Activated naive CD8-positive, alpha-beta T cell treated with anti-CD3 and anti-CD28 coated beads for 36 hours (primary cell): ENCODE data around the gene METAP1. TPM values are rescaled to one million over a fixed set of nuclear protein-coding genes. Genes with fewer than 3 reads are reported as not detected.
A peak's percentile ranks its signal among the peaks of the same experiment; 100 is the strongest.

Experiments used
- DNase-seq: peaks from one replicate; pipeline ENCODE4 v3.0.0; 2021
- H3K27ac Mint-ChIP-seq: one replicate; pipeline ENCODE4 v1.8.0; 2022; ENCODE audit warnings: mild to moderate bottlenecking, moderate library complexity, mixed read lengths
- H3K27me3 Mint-ChIP-seq: one replicate; pipeline ENCODE4 v1.8.0; 2022; ENCODE audit warnings: mild to moderate bottlenecking, mixed read lengths
- H3K36me3 Mint-ChIP-seq: one replicate; pipeline ENCODE4 v1.8.0; 2021; ENCODE audit warnings: mild to moderate bottlenecking, mixed read lengths
- H3K4me1 Mint-ChIP-seq: one replicate; pipeline ENCODE4 v1.8.0; 2021; ENCODE audit warnings: mixed read lengths
- H3K4me3 Mint-ChIP-seq: one replicate; pipeline ENCODE4 v1.8.0; 2022; ENCODE audit warnings: mild to moderate bottlenecking, moderate library complexity, mixed read lengths
- H3K9me3 Mint-ChIP-seq: one replicate; pipeline ENCODE4 v1.8.0; 2022; ENCODE audit warnings: mixed read lengths
- total RNA-seq, 2 experiments: library from RNA; stranded (reverse); gene quantifications; one replicate each; pipeline ENCODE4 v1.2.3, GENCODE V29; 2021

Gene METAP1
- total RNA-seq = 10 to 100 TPM; 68.7 to 71.5 TPM

DNA sequence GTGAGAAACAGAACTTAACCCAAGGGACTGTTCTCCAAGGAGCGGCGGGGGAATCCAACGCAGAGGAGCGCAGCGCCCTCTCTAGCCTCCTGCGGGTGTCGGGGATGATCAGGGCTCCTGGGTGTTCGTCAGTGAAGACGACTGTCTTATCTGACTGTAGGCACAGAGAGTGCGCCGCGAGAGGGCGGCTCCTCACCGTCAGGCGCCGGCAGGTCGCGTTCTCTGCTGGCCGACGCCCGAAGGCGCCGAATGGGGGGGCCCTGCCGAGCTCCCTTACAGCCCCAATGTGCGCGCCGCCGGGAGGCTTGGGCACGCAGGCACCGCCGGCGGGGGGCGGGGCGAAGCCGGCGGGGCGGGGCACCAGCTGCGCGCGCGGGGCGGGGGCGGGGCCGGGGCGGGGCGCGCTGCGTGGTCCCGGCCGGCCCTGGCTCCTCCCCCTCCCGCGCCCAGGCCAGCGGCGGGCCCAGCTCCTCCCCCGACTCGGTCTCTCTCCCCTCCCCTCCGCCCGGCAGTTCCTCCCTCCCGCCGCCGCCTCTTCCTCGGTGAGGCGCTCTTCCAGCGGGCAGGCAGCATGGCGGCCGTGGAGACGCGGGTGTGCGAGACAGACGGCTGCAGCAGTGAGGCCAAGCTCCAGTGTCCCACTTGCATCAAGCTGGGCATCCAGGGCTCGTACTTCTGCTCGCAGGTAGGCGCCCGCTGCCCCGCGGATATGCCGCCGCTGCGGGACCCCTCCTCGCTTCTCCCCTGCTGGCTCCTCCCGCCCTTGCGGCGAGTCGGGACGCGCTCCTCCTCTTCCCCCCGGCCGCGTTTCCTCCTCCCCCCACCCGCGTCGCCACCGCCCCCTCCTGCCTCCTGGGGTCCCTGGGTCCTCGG is at the start of gene METAP1:
Gene METAP1, plus strand, starts transcription at position 539 of the 873 bp plus-strand sequence. Its CDS starts 33 bp downstream, at position 572.
- Mint-ChIP-seq H3K4me1 (peaks cover 31% of the 10 kb centered on the region), H3K27me3 (no peaks in the 10 kb centered on the region), H3K36me3 (peaks cover 19% of the 10 kb centered on the region), H3K27ac (peak within 1 kb of the TSS; percentile 97), H3K9me3 (no peaks in the 10 kb centered on the region), H3K4me3 (peak within 1 kb of the TSS; percentile 86)
- DNase-seq = peak; percentile 97

DNA sequence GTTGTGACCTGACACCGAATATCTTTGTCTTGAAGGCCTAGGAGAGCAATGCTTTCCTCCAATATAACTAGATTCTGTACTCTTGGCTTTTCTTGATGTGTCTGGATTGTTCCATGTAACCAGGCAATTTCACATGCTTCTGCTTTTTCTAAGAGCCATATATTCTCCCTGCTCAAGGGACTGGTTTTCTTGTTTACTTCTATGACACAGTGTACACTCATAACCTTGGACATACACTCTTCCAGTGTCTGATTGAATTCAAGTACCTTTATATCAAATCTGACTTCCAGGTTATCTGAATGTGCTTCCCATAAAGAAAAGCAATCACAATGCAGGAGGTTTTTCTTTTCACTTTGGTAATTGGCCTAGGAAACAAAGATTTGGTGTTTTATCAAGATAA is 49.2 kb upstream of the METAP1 start:
- no peak for DNase-seq
- Mint-ChIP-seq H3K36me3 (no peaks in the 10 kb centered on the region), H3K4me1 (peaks cover 2% of the 10 kb centered on the region), H3K9me3 (no peaks in the 10 kb centered on the region), H3K27ac (no peak overlapping the region), H3K4me3 (no peak overlapping the region), H3K27me3 (no peaks in the 10 kb centered on the region)

DNA sequence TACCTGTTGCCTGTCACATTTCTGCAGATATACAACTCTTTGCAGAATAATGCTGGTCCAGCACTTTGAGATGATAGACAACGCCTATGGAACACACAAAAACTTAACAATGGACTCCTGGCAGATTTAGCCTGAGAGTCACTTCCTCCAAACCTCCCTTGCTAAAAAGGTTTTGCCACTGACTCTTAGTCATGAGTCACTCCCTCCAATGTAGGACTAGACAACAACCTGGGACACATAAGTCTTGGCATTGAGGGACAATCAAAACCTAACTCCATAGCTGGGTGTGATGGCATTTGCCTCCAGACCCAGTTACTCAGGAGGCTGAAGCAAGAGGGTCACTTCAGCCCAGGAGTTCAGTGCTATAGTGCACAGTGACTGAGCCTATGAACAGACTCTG is 44.6 kb upstream of the METAP1 start:
- Mint-ChIP-seq H3K27ac (no peak overlapping the region), H3K36me3 (no peaks in the 10 kb centered on the region), H3K4me3 (no peak overlapping the region), H3K9me3 (no peaks in the 10 kb centered on the region), H3K27me3 (peaks cover 4% of the 10 kb centered on the region), H3K4me1 (peaks cover 2% of the 10 kb centered on the region)
- no peak for DNase-seq

DNA sequence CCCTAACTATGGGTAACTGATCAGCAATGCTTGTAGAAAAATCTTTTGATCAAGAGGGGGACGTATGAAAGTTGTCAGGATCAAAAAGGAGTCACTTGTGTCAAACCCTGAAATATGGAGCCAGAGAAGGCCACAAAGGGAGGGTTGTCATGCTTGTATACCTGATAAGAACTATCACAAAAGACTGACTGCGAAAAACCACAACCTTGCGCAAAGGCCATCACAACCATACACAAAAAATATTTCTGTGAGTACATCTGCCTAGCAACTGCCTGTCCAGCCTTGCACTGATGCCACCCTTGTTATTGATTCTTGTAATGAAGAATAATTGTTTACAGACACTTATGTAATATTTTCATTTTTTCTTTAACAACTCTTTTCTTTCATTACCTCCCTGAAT is 43.8 kb upstream of the METAP1 start:
- Mint-ChIP-seq H3K27me3 (peaks cover 4% of the 10 kb centered on the region), H3K36me3 (no peaks in the 10 kb centered on the region), H3K4me1 (peaks cover 2% of the 10 kb centered on the region), H3K4me3 (no peak overlapping the region), H3K27ac (no peak overlapping the region), H3K9me3 (no peaks in the 10 kb centered on the region)
- no peak for DNase-seq

DNA sequence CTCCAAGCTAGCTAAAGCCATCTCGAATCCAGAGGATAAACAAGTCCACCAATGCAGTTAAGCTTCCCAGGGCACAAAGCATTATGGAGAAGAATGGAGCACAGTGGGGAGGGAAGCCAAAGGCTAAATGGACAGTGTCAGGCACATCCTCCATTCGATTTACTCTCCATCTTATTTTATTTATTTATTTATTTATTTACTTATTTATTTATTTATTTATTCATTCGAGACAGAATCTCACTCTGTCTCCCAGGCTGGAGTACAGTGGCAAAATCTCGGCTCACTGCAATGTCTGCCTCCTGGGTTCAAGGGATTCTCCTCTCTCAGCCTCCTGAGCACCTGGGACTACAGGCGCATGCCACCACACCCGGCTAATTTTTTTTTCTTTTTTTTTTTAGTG is 40.3 kb upstream of the METAP1 start:
- no peak overlapping the region for H3K27ac Mint-ChIP-seq
- H3K4me3 Mint-ChIP-seq = no peak overlapping the region
- no peaks in the 10 kb centered on the region for H3K36me3 Mint-ChIP-seq
- H3K9me3 Mint-ChIP-seq = no peaks in the 10 kb centered on the region
- H3K4me1 Mint-ChIP-seq = peaks cover 2% of the 10 kb centered on the region
- peaks cover 4% of the 10 kb centered on the region for H3K27me3 Mint-ChIP-seq
- no peak for DNase-seq

DNA sequence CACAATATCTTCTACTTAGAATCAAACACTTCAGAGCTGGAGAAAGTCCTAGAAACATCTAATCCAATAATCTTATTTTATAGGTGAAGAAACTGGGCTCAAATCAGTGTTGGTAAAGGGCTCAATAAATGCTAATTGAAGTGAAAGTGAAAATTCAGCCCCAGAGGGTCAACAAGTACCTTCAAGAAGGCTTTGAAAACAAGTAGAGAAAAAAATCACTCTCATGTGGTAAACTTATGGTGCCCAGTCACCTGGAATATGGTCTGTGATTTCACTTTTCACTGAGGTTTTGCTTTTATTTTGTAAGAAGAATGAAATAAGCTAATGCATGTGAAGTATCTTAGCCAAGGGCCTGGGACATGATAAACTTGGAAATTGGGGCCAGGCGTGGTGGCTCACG is 37.5 kb upstream of the METAP1 start:
- Mint-ChIP-seq H3K4me3 (no peak overlapping the region), H3K27ac (no peak overlapping the region), H3K27me3 (peaks cover 4% of the 10 kb centered on the region), H3K9me3 (no peaks in the 10 kb centered on the region), H3K36me3 (no peaks in the 10 kb centered on the region), H3K4me1 (no peaks in the 10 kb centered on the region)
- no peak for DNase-seq

- no peaks in the 10 kb centered on the region for H3K9me3 Mint-ChIP-seq
- peaks cover 3% of the 10 kb centered on the region for H3K4me1 Mint-ChIP-seq
- no peak overlapping the region for H3K4me3 Mint-ChIP-seq
- DNase-seq = no peak
- no peak overlapping the region for H3K27ac Mint-ChIP-seq
- no peaks in the 10 kb centered on the region for H3K36me3 Mint-ChIP-seq
- H3K27me3 Mint-ChIP-seq = peaks cover 4% of the 10 kb centered on the region
These were observed 36.1 kb upstream of the METAP1 start for GRCh38 chr4:98959411-98959810.

- no peak overlapping the region for H3K4me3 Mint-ChIP-seq
- no peaks in the 10 kb centered on the region for H3K9me3 Mint-ChIP-seq
- H3K27ac Mint-ChIP-seq = no peak overlapping the region
- H3K4me1 Mint-ChIP-seq = peaks cover 3% of the 10 kb centered on the region
- H3K36me3 Mint-ChIP-seq = peaks cover 3% of the 10 kb centered on the region
- no peaks in the 10 kb centered on the region for H3K27me3 Mint-ChIP-seq
- DNase-seq = no peak
These were observed 33.8 kb upstream of the METAP1 start for GRCh38 chr4:98961770-98962169.

DNA sequence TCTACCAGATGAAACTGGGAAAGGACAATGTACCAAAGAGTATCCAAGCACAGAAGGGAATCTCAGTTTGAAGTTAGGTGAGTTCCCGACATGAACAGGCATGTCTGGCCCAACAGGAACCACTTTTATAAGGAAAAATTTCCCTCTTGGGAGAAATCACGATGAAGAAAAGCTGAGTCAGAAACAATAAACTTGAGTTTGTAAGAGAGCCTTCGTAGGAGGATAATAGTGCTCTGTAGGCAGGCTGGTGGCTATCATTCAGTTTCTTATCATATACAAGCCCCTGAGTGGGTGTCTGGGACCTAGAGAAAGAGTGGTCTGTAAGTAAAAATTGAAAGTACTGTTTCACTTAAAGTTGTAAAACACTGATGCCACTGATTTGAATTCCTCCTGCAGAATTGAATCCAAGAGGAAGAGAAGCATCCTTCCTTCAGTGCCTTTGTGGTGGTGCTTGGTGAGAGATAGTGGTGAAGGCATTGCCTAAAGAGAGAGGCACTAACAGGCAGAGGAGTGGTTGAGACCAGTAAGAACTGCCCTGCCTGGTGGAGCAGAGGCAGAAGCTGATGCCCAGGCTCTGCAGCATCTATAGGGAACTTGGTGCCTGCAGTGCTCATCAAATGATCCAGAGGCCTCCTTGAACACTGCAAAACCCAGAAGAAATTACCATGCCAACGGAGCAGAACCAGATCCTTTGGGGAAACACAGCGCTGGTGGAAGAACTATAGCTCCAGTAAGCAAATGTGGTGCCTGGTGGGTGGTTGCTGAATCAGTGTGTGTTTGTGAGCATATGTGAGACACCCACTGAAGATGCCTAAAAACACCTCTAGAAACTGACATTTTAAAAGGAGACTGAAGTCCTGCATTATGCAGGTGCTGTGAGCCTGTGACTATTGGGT is 31.7 kb upstream of the METAP1 start:
- Mint-ChIP-seq H3K27ac (no peak overlapping the region), H3K27me3 (no peaks in the 10 kb centered on the region), H3K9me3 (no peaks in the 10 kb centered on the region), H3K4me1 (peaks cover 3% of the 10 kb centered on the region), H3K4me3 (no peak overlapping the region), H3K36me3 (peaks cover 3% of the 10 kb centered on the region)
- DNase-seq = no peak

DNA sequence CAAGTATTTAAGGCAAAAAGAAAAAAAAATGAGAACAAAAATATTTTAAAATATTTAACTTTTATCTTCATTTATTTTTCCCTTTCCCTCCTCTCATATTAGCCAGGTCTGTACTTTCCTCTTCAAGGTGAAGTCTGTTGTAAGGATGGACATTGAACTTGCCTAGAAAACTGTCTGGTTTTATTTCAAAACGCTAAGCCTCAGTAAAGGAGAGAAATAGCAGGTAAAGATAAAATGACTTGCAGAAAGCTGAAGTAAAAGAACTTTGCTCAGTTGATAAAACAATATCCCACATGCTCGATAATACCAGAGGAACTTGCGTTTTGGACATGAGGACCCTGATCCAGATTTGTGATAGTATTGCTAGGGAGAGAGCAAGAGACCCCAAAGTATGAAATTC is 28.6 kb upstream of the METAP1 start:
- H3K27ac Mint-ChIP-seq = no peak overlapping the region
- H3K36me3 Mint-ChIP-seq = peaks cover 3% of the 10 kb centered on the region
- no peaks in the 10 kb centered on the region for H3K27me3 Mint-ChIP-seq
- no peak overlapping the region for H3K4me3 Mint-ChIP-seq
- no peak for DNase-seq
- H3K4me1 Mint-ChIP-seq = peaks cover 3% of the 10 kb centered on the region
- H3K9me3 Mint-ChIP-seq = no peaks in the 10 kb centered on the region

- no peaks in the 10 kb centered on the region for H3K9me3 Mint-ChIP-seq
- no peak for DNase-seq
- H3K27me3 Mint-ChIP-seq = no peaks in the 10 kb centered on the region
- no peak overlapping the region for H3K4me3 Mint-ChIP-seq
- H3K36me3 Mint-ChIP-seq = peaks cover 3% of the 10 kb centered on the region
- H3K4me1 Mint-ChIP-seq = peaks cover 3% of the 10 kb centered on the region
- H3K27ac Mint-ChIP-seq = no peak overlapping the region
These were observed 27.7 kb upstream of the METAP1 start for GRCh38 chr4:98967786-98968329.

DNA sequence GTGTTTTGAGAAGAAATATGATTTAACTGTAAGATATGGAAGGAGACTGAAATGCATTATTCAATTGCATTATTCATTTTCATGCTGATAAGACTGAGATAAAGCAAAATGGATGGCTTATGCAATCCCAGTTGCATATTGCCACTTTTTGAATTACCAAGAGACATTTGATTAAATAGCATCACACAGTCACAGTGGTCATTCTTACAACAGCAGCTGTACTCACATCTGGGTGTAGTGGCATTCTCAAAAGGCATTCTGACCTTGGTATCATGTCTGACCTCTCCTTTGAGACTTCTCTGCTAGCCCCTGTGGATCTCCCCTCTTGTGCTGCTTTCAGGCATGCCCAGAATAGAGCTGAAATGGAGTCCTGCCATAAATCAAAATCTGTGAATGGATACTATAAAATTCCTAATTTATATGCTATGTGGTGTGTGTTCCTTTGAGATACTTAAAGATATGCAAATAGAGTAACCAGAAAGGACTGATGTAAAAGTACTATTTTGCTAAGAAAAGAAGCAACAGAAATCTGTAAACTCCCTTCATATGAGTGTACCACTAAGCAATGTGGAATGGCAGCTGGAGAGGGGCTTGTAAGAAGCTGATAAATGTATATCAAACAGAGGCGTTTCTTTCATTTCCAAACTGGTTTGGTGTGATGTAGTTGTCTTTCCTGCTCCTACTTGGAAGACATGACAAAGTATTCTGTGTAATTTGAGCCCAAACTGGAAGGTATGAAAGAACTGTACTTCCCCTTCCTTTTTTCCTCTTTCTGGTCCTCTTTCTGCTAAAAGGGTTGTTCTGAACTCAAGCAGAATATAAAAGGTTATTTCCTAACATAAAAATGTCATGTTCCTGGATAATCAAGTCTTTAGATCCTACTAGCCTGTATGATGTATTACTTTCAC is 25.4 kb upstream of the METAP1 start:
- Mint-ChIP-seq H3K27me3 (peaks cover 7% of the 10 kb centered on the region), H3K4me3 (no peak overlapping the region), H3K9me3 (no peaks in the 10 kb centered on the region), H3K36me3 (no peaks in the 10 kb centered on the region), H3K4me1 (no peaks in the 10 kb centered on the region), H3K27ac (no peak overlapping the region)
- DNase-seq = no peak

DNA sequence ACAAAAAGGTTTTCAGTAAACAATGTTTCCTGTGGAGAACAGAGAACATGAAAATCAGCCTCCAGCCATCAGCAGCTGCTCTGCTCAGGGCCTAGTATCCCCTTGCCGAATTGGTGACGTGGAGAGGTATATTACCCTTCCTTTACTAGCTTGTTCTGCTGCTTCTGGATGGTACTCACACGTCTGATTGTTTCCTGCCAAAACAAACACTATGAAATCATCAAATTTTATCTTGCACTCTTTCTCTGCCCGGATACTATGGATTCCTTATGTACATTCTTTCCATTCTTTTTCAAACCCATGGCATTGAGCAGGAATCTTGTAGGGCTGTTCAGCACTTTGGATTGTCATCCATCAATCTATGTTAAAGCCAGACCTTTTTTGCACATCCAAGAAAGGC is 18.8 kb upstream of the METAP1 start:
- no peak overlapping the region for H3K4me3 Mint-ChIP-seq
- DNase-seq = no peak
- no peaks in the 10 kb centered on the region for H3K4me1 Mint-ChIP-seq
- H3K9me3 Mint-ChIP-seq = no peaks in the 10 kb centered on the region
- no peaks in the 10 kb centered on the region for H3K36me3 Mint-ChIP-seq
- H3K27ac Mint-ChIP-seq = no peak overlapping the region
- peaks cover 10% of the 10 kb centered on the region for H3K27me3 Mint-ChIP-seq

GRCh38 chr4:98977557-98977956 is 18.0 kb upstream of the METAP1 start:
- Mint-ChIP-seq H3K36me3 (no peaks in the 10 kb centered on the region), H3K27me3 (peaks cover 10% of the 10 kb centered on the region), H3K9me3 (no peaks in the 10 kb centered on the region), H3K4me1 (no peaks in the 10 kb centered on the region), H3K4me3 (no peak overlapping the region), H3K27ac (no peak overlapping the region)
- no peak for DNase-seq
